GM19023 (cell line): ENCODE data around the gene FUBP1.
"Not testable (repeated sequence)": the region's sequence is repeated elsewhere in the genome, so short reads cannot be mapped to it uniquely, and the experiment has no call there.

ENCODE experiments used
- ATAC-seq: cut with Tn5 transposase; IDR thresholded peaks from one replicate; pipeline ENCODE4 v1.9.1; 2021; ENCODE audit warnings: mild to moderate bottlenecking, moderate library complexity; ENCODE audit not compliant: unreplicated experiment

FUBP1 gene, protein sequence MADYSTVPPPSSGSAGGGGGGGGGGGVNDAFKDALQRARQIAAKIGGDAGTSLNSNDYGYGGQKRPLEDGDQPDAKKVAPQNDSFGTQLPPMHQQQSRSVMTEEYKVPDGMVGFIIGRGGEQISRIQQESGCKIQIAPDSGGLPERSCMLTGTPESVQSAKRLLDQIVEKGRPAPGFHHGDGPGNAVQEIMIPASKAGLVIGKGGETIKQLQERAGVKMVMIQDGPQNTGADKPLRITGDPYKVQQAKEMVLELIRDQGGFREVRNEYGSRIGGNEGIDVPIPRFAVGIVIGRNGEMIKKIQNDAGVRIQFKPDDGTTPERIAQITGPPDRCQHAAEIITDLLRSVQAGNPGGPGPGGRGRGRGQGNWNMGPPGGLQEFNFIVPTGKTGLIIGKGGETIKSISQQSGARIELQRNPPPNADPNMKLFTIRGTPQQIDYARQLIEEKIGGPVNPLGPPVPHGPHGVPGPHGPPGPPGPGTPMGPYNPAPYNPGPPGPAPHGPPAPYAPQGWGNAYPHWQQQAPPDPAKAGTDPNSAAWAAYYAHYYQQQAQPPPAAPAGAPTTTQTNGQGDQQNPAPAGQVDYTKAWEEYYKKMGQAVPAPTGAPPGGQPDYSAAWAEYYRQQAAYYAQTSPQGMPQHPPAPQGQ

DNA sequence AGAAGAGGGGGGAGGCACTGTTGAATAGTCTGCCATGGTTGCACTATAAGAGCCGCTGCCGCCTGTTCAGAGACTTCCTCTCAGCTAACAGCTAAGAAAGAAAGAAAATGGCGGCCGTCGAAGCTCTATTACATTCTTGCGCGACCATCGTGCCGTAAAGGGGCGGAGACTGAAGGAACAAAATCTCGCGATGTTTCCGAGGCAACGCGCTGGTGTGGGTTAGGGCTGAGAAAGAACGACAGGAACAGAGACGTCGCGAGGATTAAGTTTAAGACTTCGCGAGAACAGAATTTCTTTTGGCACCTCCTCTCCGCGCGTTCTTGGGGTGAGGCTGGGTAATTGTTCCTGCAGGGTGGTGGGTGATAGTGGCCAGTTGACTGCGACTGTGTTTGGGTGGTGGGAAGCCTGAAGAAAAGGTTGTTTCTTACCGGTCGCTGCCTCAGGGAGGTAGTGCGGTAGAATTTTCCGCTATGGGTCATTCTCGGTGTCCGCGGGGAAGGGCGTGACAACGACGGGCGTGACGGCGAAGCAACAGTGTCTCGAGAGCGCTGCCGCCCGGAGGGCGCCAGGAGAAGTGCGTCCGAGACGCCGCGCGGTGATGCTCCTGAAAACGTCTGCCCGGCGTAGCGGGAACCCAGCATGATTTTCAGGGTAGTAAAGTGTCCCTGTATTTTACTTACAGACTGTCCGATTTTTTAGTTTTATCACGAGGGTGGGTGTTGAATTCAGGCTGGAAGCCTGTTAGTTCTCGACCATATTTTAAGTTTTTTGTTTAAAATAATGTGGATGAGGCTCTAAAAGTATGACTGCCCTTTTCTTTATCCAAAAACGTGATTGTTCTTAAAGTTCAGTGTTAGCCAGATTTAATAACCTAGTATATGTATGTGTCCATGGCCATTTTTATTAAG is at the start of gene FUBP1:
Gene FUBP1 (minus strand): TSS at position 104 of the 908 bp plus-strand sequence. CDS start 68 bp downstream, at position 36.
- ATAC-seq = peak; percentile 79

DNA sequence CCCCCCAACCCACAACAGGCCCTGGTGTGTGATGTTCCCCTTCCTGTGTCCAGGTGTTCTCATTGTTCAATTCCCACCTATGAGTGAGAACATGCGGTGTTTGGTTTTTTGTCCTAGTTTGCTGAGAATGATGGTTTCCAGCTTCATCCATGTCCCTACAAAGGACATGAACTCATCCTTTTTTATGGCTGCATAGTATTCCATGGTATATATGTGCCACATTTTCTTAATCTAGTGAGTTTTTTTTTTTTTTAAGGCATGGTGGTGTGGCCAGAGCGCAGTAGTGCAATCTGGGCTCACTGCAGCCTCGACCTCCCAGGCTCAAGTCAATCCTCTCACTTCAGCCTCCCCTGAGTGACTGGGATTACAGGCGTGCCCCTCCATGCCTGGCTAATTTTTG is 42.3 kb upstream of the FUBP1 start:
- ATAC-seq = not testable (repeated sequence)

DNA sequence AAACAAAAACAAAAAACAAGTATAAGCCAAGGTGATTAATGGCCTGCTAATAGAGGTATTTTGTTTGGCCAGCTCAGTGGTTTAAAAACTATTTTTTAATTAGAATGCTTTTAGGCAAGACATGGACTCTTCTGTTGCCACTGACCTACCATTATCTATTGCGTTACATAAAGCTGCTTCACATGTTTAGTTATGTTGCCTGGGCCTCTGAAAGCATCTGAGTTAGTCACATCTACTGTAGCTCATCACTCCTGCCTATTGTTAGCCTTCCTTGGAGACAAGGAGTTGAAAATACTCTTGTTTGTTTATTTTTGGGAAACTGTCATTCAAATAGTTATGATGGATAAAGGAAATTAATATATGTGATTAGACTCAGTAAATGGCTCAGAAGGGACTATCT is 40.2 kb upstream of the FUBP1 start:
- no peak for ATAC-seq

DNA sequence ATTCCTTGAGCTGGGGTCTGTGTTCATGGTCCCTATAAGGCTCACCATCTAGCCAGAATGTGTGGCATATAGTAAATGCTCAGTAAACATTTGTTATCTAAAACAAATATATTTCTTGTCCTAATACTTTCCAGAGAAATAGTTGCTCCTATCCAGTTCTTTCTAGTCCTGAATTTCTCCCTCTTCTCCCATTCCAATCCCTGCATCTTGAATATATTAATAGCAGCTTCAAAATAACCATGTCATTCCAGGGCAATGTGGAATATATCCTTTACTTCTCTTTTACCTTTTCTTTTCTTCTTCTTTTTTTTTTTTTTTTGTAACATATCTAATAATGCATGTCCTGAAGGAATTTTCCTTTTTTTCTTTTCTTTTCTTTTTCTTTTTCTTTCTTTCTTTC is 36.3 kb upstream of the FUBP1 start:
- ATAC-seq = no peak

DNA sequence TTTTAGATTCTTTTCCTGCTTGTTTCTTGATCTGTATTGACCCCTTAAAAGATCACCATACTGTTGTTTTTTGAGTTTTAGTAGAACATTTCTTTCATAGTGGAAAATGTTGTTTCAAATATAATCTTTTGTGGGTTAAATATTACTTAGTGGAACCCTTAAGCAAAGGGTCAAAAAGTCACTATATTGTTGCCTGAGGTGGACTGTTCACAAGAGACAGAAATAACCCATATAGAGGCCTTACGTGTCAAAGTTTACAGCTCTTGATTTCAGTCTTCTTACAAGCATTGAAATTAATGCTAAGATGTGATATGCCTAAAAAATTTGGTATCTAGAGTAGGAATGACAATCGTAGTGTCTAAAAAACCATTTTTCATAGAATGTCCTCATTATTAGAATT is 32.2 kb upstream of the FUBP1 start:
- ATAC-seq = no peak

DNA sequence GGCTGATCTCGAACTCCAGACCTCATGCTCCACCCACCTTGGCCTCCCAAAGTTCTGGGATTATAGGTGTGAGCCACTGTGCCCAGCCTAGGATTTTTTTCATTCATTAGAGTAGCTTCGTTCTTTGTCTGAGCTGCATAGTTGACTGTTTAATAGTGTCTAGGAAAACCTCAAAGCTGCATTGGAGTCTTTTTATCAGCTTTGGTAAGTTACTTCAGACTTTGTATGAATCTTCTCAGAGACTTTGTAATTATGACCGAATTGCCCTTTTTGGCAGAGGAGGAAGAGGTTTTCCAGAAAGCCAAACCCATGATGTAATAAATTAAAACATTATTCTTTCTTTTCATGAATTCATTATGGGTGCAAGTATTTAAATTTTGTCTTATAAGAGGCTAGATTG is 31.0 kb upstream of the FUBP1 start:
- ATAC-seq = no peak

DNA sequence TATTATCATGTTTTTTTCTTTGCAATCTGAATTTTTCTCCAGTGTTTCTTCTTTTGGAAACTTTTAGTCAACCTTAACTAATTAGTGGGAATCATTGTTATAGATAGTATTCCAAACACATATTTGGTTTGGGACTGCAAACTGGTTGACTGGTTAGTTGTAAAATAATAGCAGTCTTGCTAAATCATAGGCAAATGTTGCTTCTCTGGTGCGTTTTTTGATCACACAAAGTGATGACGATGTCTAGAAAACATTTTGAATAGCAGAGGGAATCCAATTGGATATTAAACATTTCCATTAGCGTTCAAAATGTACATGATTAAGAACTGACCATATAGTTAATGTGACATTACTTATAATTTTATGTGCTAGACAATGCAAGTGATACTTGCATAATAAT is 30.4 kb upstream of the FUBP1 start:
- no peak for ATAC-seq

DNA sequence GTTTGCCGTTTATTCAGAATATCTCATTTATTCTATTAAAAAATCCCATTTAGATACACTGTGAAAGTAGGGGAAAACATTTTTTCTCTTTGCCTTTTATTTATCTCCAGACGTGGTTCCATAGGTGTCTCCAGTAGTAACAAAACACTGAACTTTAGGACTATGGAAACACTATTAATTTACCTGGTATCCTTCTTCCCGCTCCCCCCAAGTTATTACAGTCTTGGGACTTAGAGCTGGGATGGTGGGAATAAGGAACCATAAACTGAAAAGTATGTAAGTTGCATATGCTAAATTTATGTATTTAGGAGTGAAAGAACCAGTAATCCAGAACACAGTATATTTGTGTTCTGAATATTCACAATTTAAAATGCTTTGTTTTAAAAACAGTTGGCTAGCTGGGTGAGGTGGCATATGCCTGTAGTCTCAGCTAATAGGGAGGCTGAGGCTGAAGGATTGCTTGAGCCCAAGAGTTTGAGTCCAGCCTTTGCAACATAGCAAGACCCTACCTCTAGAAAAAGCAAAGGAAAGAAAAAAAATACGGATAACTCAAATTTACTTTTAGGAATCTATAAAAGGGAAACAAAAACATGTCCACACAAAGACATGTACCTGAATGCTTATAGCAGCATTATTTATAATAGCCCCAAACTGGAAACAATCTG is 28.9 kb upstream of the FUBP1 start:
- ATAC-seq = no peak

DNA sequence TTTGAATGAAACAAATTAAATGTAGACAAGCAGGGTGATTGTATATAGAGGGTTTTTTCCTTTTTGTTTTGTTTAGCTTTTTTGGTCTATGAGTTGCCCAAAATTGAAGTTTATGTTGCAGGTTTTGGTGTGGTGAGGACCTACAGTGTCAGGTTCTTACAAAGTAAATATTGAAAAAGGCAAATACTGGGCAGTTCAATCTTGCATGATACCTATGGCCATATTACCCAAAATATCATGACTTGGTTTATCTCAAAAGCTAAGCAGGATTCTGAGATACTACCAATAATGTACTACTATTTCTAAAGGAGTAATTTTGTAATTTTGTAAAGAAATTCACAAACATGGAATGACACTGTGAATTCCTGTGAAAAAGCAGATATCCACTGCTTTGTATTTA is 27.6 kb upstream of the FUBP1 start:
- ATAC-seq = no peak

DNA sequence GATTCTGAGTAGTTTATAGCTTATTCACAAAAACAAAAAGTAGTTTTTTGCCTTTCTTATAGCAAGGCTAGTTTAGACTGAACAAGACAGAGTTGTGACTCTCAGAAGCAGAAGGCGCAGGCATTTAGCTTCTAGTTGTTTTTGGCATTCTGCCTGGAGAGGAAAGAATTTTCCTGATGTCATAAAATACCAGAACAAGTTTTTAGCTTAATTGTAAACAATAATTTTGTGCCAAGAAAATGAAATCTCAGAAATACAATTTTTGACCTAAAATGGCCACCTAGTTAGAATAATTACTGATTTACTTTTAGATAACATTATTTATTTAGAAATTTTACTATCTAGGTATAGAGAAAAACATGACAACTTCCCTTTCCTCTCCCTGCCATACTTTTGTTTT is 26.9 kb upstream of the FUBP1 start:
- no peak for ATAC-seq

DNA sequence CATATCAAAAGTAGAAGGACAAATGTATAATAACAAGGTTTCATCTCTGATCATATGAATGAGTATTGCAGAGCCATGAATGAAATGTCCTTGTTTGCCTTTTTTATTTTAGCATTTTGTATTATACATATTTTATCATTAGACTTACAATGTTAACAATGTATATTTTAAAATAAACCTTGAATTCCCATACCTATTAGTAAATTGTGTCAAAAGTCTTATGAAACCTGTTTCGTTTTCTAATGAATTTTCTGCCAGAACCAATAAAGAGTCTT is 26.5 kb upstream of the FUBP1 start:
- ATAC-seq = no peak

DNA sequence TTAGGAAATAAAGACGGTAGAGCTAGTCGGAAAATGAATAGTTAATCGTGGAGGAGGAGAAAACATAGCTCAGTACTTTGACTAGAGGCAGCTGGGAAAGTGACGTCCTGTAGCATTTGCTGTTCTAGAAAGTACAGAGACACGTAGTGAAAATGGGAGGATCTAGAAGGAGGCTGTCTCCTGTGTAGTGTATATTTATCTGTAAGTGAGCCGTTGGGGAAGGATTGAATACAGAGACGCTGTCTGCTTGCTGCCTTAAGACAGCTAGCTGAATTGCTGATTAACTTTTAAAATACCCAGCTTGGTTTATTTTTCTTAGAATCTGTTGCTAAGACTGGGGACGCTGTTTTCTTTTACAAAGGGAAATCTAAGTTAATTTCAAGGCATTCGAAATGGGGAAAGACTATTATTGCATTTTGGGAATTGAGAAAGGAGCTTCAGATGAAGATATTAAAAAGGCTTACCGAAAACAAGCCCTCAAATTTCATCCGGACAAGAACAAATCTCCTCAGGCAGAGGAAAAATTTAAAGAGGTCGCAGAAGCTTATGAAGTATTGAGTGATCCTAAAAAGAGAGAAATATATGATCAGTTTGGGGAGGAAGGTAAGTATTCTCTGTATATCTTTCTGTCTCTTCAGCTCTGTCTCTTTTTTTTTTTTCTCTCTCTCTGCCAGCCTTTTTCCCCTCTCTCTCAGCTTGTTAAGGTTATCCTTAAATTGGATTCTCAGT is 26.0 kb upstream of the FUBP1 start, which contains the start of gene DNAJB4:
Gene DNAJB4 (plus strand): TSS at position 221 of the 729 bp plus-strand sequence. CDS start 172 bp downstream, at position 393.
- ATAC-seq = peak; percentile 100

DNA sequence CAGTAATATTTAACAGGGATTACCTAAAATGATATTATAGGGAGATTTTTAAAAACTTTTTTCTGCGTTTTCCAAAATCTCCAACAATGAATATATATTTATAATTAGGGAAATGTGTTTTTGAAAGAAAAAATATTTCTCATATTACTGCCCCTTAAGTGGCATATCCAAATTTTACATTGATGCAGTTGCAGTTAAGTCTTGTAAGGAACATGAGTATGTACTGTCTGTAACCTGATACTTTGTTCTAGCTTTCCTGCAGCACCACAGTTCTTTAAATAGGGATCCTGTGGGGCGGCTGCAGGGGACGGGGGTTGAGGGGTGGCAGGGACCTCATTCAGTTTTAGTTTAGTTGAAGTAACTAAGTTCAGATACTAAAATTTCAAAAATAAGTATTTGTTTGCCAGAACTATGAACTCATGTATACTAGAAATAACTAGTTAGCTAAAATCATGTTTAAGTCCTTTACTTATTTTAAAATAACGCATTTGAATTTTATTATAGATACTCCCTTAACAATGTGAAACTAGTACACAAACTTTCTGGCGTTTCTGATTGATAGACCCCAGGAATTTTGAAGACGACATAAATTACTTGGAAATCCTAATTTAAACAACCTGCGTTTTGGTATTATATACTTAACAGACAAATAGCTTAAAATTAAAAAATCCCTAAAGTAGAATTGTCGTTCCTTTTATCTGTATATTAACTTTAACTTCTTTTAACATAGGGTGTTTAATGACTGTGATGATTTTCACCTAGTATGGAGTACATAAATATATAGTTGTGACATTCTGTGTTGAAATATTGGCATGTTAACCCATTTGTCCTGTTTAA is 25.2 kb upstream of the FUBP1 start:
- ATAC-seq = peak; percentile 46

DNA sequence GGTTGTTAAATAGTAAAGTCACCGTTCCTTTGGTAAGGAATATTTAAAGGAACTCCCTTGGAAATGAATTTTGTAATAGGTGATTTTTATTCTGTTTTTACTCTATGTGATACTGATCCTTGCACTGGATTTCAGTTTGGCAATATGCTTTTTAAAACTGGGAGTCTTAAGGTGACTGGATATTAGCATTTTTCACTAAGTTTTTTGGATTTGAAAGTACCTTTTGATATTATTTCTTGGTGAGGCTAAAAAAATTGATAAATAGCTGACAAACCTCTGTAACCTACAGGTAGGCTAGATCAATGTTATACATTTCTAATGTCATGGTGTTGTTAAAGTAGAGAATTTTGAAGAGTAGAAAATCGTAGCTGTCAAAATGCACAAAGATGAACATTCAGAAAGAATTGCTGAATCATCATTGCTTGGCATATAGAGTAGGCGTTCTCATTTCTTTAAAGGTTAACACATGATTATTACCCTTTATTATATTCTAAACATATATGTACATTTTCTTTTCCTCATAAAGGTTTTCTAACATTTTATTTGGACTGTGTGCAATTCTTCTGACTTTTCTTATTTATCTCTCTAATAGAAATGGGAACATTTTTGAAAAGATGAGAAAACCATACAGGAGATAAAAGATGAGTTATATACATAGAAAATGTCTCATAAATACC is 24.3 kb upstream of the FUBP1 start:
- ATAC-seq = no peak

DNA sequence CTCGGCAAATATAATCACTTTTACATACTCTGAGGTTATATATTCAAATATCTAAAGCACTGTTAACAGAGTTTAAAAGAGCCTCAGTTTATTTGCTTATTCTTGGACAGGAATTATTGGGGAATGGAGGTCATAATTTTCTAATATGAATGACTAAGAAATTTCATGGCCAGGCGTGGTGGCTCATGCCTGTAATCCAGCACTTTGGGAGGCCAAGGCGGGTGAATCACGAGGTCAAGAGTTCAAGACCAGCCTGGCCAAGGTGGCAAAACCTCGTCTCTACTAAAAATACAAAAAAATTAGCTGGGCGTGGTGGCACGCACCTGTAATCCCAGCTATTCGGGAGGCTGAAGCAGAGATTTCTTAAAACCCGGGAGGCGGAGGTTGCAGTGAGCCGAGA is 21.7 kb upstream of the FUBP1 start:
- ATAC-seq = not testable (repeated sequence)

DNA sequence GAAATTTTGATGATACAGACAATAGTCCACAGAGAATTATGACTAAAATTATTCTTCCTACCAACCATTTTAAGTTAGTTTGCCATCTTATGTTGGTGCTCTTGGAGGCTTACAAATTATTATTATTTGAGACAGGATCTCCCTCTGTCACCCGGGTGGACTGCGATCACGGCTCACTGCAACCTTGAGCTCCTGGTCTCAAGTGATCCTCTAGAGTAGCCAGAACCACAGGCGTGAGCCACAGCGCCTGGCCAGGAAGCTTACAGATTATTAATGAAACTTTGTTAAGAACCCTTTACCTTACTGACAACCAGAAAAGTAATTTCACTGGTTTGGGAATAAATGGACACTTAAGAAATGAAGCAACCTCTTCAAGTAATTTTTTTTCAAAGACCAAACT is 17.9 kb upstream of the FUBP1 start:
- ATAC-seq = no peak

DNA sequence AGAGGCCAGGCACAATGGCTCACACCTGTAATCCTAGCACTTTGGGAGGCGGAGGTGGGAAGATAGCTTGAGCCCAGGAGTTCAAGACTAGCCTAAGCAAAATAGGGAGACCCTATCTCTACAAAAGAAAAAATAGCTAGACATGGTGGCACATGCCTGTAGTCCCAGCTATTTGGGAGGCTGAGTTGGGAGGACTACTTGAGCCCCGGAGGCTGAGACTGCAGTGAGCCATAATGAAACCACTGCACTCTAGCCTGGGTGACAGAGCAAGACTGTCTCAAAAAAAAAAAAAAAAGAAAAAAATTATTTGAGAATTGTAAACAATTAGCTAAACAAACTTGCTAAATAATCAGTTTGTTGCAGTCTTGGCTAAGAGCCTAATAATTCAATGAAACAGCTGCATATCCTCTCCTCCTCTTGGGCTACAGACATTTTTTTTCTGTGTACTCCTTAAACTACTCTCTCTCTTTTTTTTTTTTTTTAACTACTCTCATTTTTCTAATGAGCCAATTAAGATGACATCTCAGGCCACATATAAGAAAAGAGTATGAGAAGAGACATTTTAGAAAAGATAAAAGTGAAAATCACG is 15.3 kb upstream of the FUBP1 start:
- no peak for ATAC-seq

DNA sequence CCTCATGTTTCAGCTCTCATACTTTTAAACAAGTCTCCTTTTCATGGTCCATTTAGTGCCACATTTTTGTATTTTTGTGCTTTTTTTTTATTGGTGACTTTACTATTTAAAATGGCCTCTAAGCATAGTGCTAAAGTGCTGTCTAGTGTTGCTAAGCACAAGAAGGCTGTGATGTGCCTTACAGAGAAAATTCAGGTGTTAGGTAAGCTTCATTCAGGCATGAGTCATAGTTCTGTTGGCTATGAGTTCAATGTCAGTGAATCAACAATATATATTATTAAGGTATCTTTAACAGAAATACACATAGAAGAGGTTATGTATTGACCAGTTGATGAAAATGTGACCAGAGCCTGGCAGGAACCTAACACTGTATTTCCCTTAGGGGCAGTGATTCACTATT is 12.8 kb upstream of the FUBP1 start:
- ATAC-seq = no peak
